Keratinocyte (primary cell): ENCODE results near the gene SND1. TPM values are rescaled to one million over a fixed set of nuclear protein-coding genes. Genes with fewer than 3 reads are reported as not detected.

ENCODE experiments used
- DNase-seq: peaks from one replicate; pipeline ENCODE4 v3.0.0-alpha.2; 2011; ENCODE audit warnings: low read depth, missing footprints, low spot score
- FAIRE-seq: peaks from 2 replicates; lab custom pipeline; 2011; peaks lifted over from hg19 to GRCh38; lab: Jason Lieb, UNC
- H2AFZ ChIP-seq: 2 replicates; pipeline ENCODE4 v1.6.0; 2012; ENCODE audit warnings: low read length, control low read depth, inconsistent platforms; ENCODE audit not compliant: control insufficient read depth
- H3K27ac ChIP-seq: 2 replicates; pipeline ENCODE4 v1.5.1; 2011; ENCODE audit warnings: low read length; ENCODE audit not compliant: control insufficient read depth, insufficient read depth
- H3K27me3 ChIP-seq: 3 replicates; pipeline ENCODE4 v1.6.0; 2011; ENCODE audit warnings: low read length; ENCODE audit not compliant: control insufficient read depth, insufficient read depth; ENCODE audit errors: extremely low read depth
- H3K36me3 ChIP-seq, 2 experiments: 2 replicates in 1 of 2; 3 replicates in 1 of 2; pipeline ENCODE4 v1.5.1; 2011; ENCODE audit warnings: low read length in 2 of 2, mild to moderate bottlenecking in 1 of 2; ENCODE audit not compliant: control insufficient read depth in 2 of 2, insufficient read depth in 2 of 2; ENCODE audit errors: extremely low read depth in 1 of 2
- H3K4me1 ChIP-seq: 3 replicates; pipeline ENCODE4 v1.5.1; 2011; ENCODE audit warnings: low read length; ENCODE audit not compliant: control insufficient read depth, insufficient read depth; ENCODE audit errors: extremely low read depth
- H3K4me2 ChIP-seq: 3 replicates; pipeline ENCODE4 v1.6.0; 2011; ENCODE audit warnings: low read depth, low read length; ENCODE audit not compliant: control insufficient read depth, insufficient read depth; ENCODE audit errors: extremely low read depth
- H3K4me3 ChIP-seq, 3 experiments: fragments of 200-600 bp in 1 of 3; sonication (generic) in 1 of 3; 2 replicates in 2 of 3; 3 replicates in 1 of 3; pipeline ENCODE4 v1.5.1; 2011 to 2016; ENCODE audit warnings: low read length in 3 of 3, mild to moderate bottlenecking in 3 of 3, control low read depth in 2 of 3, inconsistent platforms in 1 of 3, low read depth in 1 of 3, mixed read lengths in 1 of 3, mixed run types in 1 of 3, moderate library complexity in 1 of 3; ENCODE audit not compliant: control insufficient read depth in 2 of 3, insufficient read depth in 2 of 3; ENCODE audit errors: extremely low read depth in 1 of 3
- H3K79me2 ChIP-seq: 2 replicates; pipeline ENCODE4 v1.6.0; 2012; ENCODE audit warnings: low read length; ENCODE audit not compliant: control insufficient read depth, insufficient read depth
- H3K9ac ChIP-seq: 3 replicates; pipeline ENCODE4 v1.6.0; 2011; ENCODE audit warnings: low read length; ENCODE audit not compliant: control insufficient read depth, insufficient read depth; ENCODE audit errors: extremely low read depth
- H3K9me1 ChIP-seq: 3 replicates; pipeline ENCODE4 v1.6.0; 2011; ENCODE audit warnings: low read length; ENCODE audit not compliant: control insufficient read depth, insufficient read depth; ENCODE audit errors: extremely low read depth
- H3K9me3 ChIP-seq: 2 replicates; pipeline ENCODE4 v1.5.1; 2012; ENCODE audit warnings: low read depth, low read length; ENCODE audit not compliant: control insufficient read depth
- H4K20me1 ChIP-seq: 3 replicates; pipeline ENCODE4 v1.6.0; 2011; ENCODE audit warnings: low read length; ENCODE audit not compliant: control insufficient read depth, insufficient read depth; ENCODE audit errors: extremely low read depth
- EZH2 ChIP-seq: IDR thresholded peaks from one replicate; pipeline ENCODE4 v1.6.1; 2012; ENCODE audit warnings: inconsistent platforms, mild to moderate bottlenecking, low read length, moderate library complexity
- dilution Hi-C: fragments of 300-500 bp; cut with MboI; formaldehyde crosslinking; loops from one replicate; pipeline ENCODE4 v1.7.0; 2020; ENCODE audit warnings: low sequenced_read_pairs; ENCODE audit not compliant: extremely low pct_ligation_motif_present
- polyA plus RNA-seq, 5 experiments: library from polyadenylated mRNA; depleted of rRNA in 3 of 5; stranded (reverse) in 3 of 5; stranded (forward) in 1 of 5; unstranded in 1 of 5; fragments of >200 nt; gene quantifications; 1 replicate in 1 of 5; 2 replicates in 3 of 5; 3 replicates in 1 of 5; pipeline versions ENCODE4 v1.2.1 to v1.2.3, GENCODE V29; 2011 to 2012; ENCODE audit warnings: missing spikeins in 2 of 5, low read depth in 1 of 5, low replicate concordance in 1 of 5
- TF ChIP-seq, protein P1 (sequence below), 3 experiments: IDR thresholded peaks in 1 of 3; conservative IDR thresholded peaks in 1 of 3; optimal IDR thresholded peaks in 1 of 3; 2 replicates in 2 of 3; 3 replicates in 1 of 3; pipeline versions ENCODE3 to v1.5.1; 2011; ENCODE audit warnings: low read length in 3 of 3, mild to moderate bottlenecking in 3 of 3, moderate library complexity in 2 of 3, control low read depth in 1 of 3, inconsistent platforms in 1 of 3; ENCODE audit not compliant: insufficient read depth in 2 of 3; ENCODE audit errors: extremely low read depth in 1 of 3

The SND1 gene
- polyA plus RNA-seq, 1 donor (not counting 4 experiments of a cell fraction or from before 2014, with no cell fraction given) = 140 TPM

DNA sequence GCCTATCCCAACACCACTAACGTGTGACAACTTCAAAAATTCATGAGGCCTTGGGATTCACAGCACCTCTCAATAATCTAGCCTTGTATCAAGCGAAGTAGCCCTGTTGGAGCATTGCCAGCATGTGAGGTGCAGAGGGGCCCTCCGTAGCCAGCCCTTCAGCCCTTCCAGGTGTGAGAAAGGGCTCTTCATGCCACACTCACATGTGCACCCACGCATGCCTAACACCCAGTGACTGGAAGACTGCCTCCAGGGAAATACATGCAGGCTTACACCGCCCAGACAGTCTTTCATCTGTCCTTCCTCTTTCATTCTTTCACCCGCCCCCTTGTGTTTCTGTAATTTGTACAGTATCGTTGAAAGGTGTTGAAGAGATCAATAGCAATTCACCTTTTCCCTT is 353.1 kb downstream of the SND1 start:
- FAIRE-seq (no peak), DNase-seq (no peak)
- H3K9me1 ChIP-seq = no peaks in the 10 kb centered on the region
- TF ChIP-seq, protein P1, sequence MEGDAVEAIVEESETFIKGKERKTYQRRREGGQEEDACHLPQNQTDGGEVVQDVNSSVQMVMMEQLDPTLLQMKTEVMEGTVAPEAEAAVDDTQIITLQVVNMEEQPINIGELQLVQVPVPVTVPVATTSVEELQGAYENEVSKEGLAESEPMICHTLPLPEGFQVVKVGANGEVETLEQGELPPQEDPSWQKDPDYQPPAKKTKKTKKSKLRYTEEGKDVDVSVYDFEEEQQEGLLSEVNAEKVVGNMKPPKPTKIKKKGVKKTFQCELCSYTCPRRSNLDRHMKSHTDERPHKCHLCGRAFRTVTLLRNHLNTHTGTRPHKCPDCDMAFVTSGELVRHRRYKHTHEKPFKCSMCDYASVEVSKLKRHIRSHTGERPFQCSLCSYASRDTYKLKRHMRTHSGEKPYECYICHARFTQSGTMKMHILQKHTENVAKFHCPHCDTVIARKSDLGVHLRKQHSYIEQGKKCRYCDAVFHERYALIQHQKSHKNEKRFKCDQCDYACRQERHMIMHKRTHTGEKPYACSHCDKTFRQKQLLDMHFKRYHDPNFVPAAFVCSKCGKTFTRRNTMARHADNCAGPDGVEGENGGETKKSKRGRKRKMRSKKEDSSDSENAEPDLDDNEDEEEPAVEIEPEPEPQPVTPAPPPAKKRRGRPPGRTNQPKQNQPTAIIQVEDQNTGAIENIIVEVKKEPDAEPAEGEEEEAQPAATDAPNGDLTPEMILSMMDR (optimal IDR thresholded peaks at IDR 0.05 in 1 of 3, IDR thresholded peaks at IDR 0.05 in 1 of 3, conservative IDR thresholded peaks at IDR 0.05 in 1 of 3; ENCODE audit: extremely low read depth in 1 of 3, insufficient read depth in 2 of 3, low read length in 3 of 3) = no peak
- no peak for TF ChIP-seq EZH2
- H3K9me3 ChIP-seq = no peaks in the 10 kb centered on the region
- H4K20me1 ChIP-seq = no peaks in the 10 kb centered on the region
- no peak overlapping the region for H3K4me3 ChIP-seq
- no peaks in the 10 kb centered on the region for H3K79me2 ChIP-seq
- H3K27ac ChIP-seq = no peak overlapping the region
- no peak overlapping the region for H2AFZ ChIP-seq
- no peaks in the 10 kb centered on the region for H3K27me3 ChIP-seq
- no peaks in the 10 kb centered on the region for H3K4me1 ChIP-seq
- H3K4me2 ChIP-seq = no peak overlapping the region
- peaks cover 11 to 14% of the 10 kb centered on the region in 2 experiments for H3K36me3 ChIP-seq
- dilution Hi-C loops = no loop called here
- no peak overlapping the region for H3K9ac ChIP-seq

DNA sequence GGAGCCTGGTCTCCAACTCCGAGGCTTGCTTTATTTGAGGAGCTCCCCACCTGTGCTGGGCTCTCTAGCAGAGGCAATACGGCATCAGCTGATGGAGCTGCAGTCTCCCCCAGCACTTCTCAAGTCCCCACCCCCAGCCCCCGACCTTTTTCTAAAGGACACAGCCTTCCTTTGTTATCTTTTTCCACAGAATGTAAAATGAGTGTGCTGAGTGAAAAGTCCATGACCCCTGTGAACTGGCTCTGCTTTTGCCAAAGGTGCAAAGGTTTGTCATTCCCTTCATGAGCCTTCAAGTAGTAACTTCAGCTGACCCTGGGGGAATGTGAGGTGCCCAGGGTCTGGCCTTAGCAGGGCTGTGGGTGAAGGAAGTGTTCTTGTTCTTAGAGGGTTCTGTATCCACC is 353.8 kb downstream of the SND1 start:
- FAIRE-seq (no peak), DNase-seq (no peak)
- Histone ChIP-seq H3K9me3 (no peaks in the 10 kb centered on the region), H3K4me2 (no peak overlapping the region), H3K27me3 (no peaks in the 10 kb centered on the region), H2AFZ (no peak overlapping the region), H3K36me3 (peaks cover 11 to 12% of the 10 kb centered on the region in 2 experiments), H3K27ac (no peak overlapping the region), H3K79me2 (no peaks in the 10 kb centered on the region), H3K4me1 (no peaks in the 10 kb centered on the region), H3K4me3 (no peak overlapping the region), H3K9me1 (no peaks in the 10 kb centered on the region), H4K20me1 (no peaks in the 10 kb centered on the region), H3K9ac (no peak overlapping the region)
- dilution Hi-C loops = no loop called here
- TF ChIP-seq, protein P1 (optimal IDR thresholded peaks at IDR 0.05 in 1 of 3, IDR thresholded peaks at IDR 0.05 in 1 of 3, conservative IDR thresholded peaks at IDR 0.05 in 1 of 3; ENCODE audit: extremely low read depth in 1 of 3, insufficient read depth in 2 of 3, low read length in 3 of 3) = no peak
- TF ChIP-seq EZH2 = no peak
